Dermis blood vessel endothelial cell (primary cell): ENCODE results near the gene BTG1. TPM values are rescaled to one million over a fixed set of nuclear protein-coding genes. Genes with fewer than 3 reads are reported as not detected.
"Not testable (repeated sequence)": the region's sequence is repeated elsewhere in the genome, so short reads cannot be mapped to it uniquely, and the experiment has no call there.

Source experiments
- DNase-seq: peaks from one replicate; pipeline ENCODE4 v3.0.0; 2010
- total RNA-seq: library from RNA; depleted of rRNA; stranded (reverse); fragments of >200 nt; gene quantifications from 2 replicates; pipeline ENCODE4 v1.2.3, GENCODE V29; 2014

The BTG1 gene
- total RNA-seq, 1 donor from 2014 or later: 32.3 TPM

GRCh38 chr12:92147491-92147890 lies 1.8 kb upstream of the BTG1 start:
- no peak for DNase-seq

GRCh38 chr12:92146497-92147224 lies 1.0 kb upstream of the BTG1 start:
- DNase-seq: no peak

GRCh38 chr12:92145481-92145730 lies 240 bp downstream of the BTG1 start:
- DNase-seq: no peak

GRCh38 chr12:92144631-92145480 lies 790 bp downstream of the BTG1 start:
- DNase-seq: peak; percentile 75

- DNase-seq: peak; percentile 95
Observed at GRCh38 chr12:92143686-92144630, 1.7 kb downstream of the BTG1 start.

GRCh38 chr12:92143258-92143657 lies 2.4 kb downstream of the BTG1 start:
- no peak for DNase-seq

GRCh38 chr12:92142251-92142926 lies 3.3 kb downstream of the BTG1 start:
- no peak for DNase-seq

GRCh38 chr12:92141591-92142121 lies 4.0 kb downstream of the BTG1 start:
- peak; percentile 87 for DNase-seq

GRCh38 chr12:92140896-92141536 lies 4.6 kb downstream of the BTG1 start:
- DNase-seq: no peak

GRCh38 chr12:92140156-92140555 lies 5.5 kb downstream of the BTG1 start:
- DNase-seq: no peak

GRCh38 chr12:92139634-92140150 lies 6.0 kb downstream of the BTG1 start:
- no peak for DNase-seq

- DNase-seq: no peak
Observed at GRCh38 chr12:92138626-92139025, 7.0 kb downstream of the BTG1 start.

GRCh38 chr12:92138144-92138543 lies 7.5 kb downstream of the BTG1 start:
- DNase-seq: no peak

- DNase-seq: peak; percentile 67
Observed at GRCh38 chr12:92136965-92137721, 8.5 kb downstream of the BTG1 start.

GRCh38 chr12:92136026-92136730 lies 9.5 kb downstream of the BTG1 start:
- no peak for DNase-seq

- DNase-seq: not testable (repeated sequence)
Observed at GRCh38 chr12:92135541-92135940, 10.1 kb downstream of the BTG1 start.

- DNase-seq: peak; percentile 53
Observed at GRCh38 chr12:92134638-92135274, 10.9 kb downstream of the BTG1 start.

- DNase-seq: no peak
Observed at GRCh38 chr12:92133795-92134637, 11.6 kb downstream of the BTG1 start.
